Right lobe of liver (tissue), 4 donors: ENCODE data around the gene WAC.

ENCODE experiments used
- POLR2A ChIP-seq: fragments of 450-650 bp; IDR thresholded peaks from one replicate; pipeline ENCODE4 v1.6.1; 2017; ENCODE audit warnings: antibody characterized with exemption, mild to moderate bottlenecking
- TF ChIP-seq, protein P1 (sequence below), 4 donors: fragments of 200-600 bp in 3 of 4; fragments of 450-650 bp in 1 of 4; IDR thresholded peaks; one replicate each; pipeline versions ENCODE4 v1.5.1 to v1.8.0; 2016 to 2022; ENCODE audit warnings: antibody characterized with exemption in 4 of 4, mild to moderate bottlenecking in 2 of 4
- donor health status: DM: no; HTN: no; CAD: no.
- donor health status: DM: no; HTN: no; CAD: no.
- donor health status: DM: no; HTN: yes; CAD: no.

- TF ChIP-seq, protein P1, sequence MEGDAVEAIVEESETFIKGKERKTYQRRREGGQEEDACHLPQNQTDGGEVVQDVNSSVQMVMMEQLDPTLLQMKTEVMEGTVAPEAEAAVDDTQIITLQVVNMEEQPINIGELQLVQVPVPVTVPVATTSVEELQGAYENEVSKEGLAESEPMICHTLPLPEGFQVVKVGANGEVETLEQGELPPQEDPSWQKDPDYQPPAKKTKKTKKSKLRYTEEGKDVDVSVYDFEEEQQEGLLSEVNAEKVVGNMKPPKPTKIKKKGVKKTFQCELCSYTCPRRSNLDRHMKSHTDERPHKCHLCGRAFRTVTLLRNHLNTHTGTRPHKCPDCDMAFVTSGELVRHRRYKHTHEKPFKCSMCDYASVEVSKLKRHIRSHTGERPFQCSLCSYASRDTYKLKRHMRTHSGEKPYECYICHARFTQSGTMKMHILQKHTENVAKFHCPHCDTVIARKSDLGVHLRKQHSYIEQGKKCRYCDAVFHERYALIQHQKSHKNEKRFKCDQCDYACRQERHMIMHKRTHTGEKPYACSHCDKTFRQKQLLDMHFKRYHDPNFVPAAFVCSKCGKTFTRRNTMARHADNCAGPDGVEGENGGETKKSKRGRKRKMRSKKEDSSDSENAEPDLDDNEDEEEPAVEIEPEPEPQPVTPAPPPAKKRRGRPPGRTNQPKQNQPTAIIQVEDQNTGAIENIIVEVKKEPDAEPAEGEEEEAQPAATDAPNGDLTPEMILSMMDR (IDR thresholded peaks at IDR 0.05) = no peak
- no peak for TF ChIP-seq POLR2A
Measured at GRCh38 chr10:28616514-28616913, 83.6 kb downstream of the WAC start.
